GM12878 (cell line): Measurements from ENCODE around the gene NHSL2. TPM values are rescaled to one million over a fixed set of nuclear protein-coding genes. Genes with fewer than 3 reads are reported as not detected.

Source experiments
- ATAC-seq: fragments of 200-7000 bp; cut with Tn5 transposase; 3 replicates; pipeline ENCODE4 v1.9.1; 2020; ENCODE audit warnings: mild to moderate bottlenecking, moderate library complexity
- BruUV-seq: library from RNA; stranded (reverse); fragments of 400-500 nt; replicated peaks from 2 replicates; lab custom pipeline; 2021; lab: Mats Ljungman, UMichigan
- CTCF ChIA-PET: fragments of 300-600 bp; sonication (Branson Sonifier 250); formaldehyde crosslinking; extraction: SDS; loops from one replicate; lab custom pipeline; 2021; ENCODE audit warnings: inconsistent platforms; lab: Yijun Ruan, JAX
- POLR2A ChIA-PET: fragments of 350-600 bp; formaldehyde crosslinking; extraction: SDS; loops from one replicate; lab custom pipeline; 2021; ENCODE audit warnings: inconsistent platforms; lab: Charles Lee
- RAD21 ChIA-PET: fragments of 300-600 bp; sonication (Branson Sonifier 250); formaldehyde crosslinking; loops from one replicate; lab custom pipeline; 2023; ENCODE audit warnings: antibody characterized with exemption; ENCODE audit not compliant: unreplicated experiment; lab: Charles Lee
- SMC1A ChIA-PET: fragments of 300-600 bp; sonication (Branson Sonifier 250); formaldehyde crosslinking; loops from one replicate; lab custom pipeline; 2023; ENCODE audit not compliant: unreplicated experiment, uncharacterized antibody; lab: Charles Lee
- DNase-seq: peaks from one replicate; pipeline ENCODE4 v3.0.0-alpha.2; 2011; ENCODE audit warnings: low read depth, low spot score
- FAIRE-seq: peaks from 3 replicates; lab custom pipeline; 2011; peaks lifted over from hg19 to GRCh38; lab: Jason Lieb, UNC
- H2AFZ ChIP-seq: 2 replicates; pipeline ENCODE4 v1.6.0; 2011; ENCODE audit warnings: low read depth, low read length, control low read depth; ENCODE audit not compliant: control insufficient read depth
- H3K27ac ChIP-seq: 2 replicates; pipeline ENCODE4 v1.5.1; 2011; ENCODE audit warnings: control low read depth; ENCODE audit not compliant: control insufficient read depth, insufficient read depth
- H3K27me3 ChIP-seq, 2 experiments: replicated peaks in 1 of 2; 2 replicates each; pipeline versions ENCODE4 v1.6.0 to v1.6.1; 2011; ENCODE audit warnings: low read length in 1 of 2; ENCODE audit not compliant: control insufficient read depth in 2 of 2, insufficient read depth in 2 of 2
- H3K36me3 ChIP-seq, 2 experiments: 2 replicates each; pipeline ENCODE4 v1.5.1; 2011; ENCODE audit warnings: low read length in 1 of 2; ENCODE audit not compliant: control insufficient read depth in 2 of 2, insufficient read depth in 2 of 2
- H3K4me1 ChIP-seq: 2 replicates; pipeline ENCODE4 v1.6.1; 2011; ENCODE audit warnings: mild to moderate bottlenecking, low read length, moderate library complexity, mixed read lengths; ENCODE audit not compliant: control insufficient read depth, insufficient read depth
- H3K4me2 ChIP-seq: 2 replicates; pipeline ENCODE4 v1.6.0; 2011; ENCODE audit warnings: control low read depth; ENCODE audit not compliant: control insufficient read depth, insufficient read depth
- H3K4me3 ChIP-seq: fragments of 200-600 bp; sonication (generic); 2 replicates; pipeline ENCODE4 v1.5.1; 2016
- H3K79me2 ChIP-seq: 2 replicates; pipeline ENCODE4 v1.6.0; 2011; ENCODE audit warnings: low read length; ENCODE audit not compliant: control insufficient read depth, insufficient read depth
- H3K9ac ChIP-seq: 2 replicates; pipeline ENCODE4 v1.8.0; 2011; ENCODE audit warnings: low read length, control low read depth, mixed read lengths; ENCODE audit not compliant: control insufficient read depth, insufficient read depth
- H3K9me3 ChIP-seq: replicated peaks from 3 replicates; pipeline ENCODE4 v1.5.1; 2011; ENCODE audit warnings: mild to moderate bottlenecking, low read length; ENCODE audit not compliant: control insufficient read depth, insufficient read depth
- H4K20me1 ChIP-seq: 2 replicates; pipeline ENCODE4 v1.6.0; 2011; ENCODE audit not compliant: control insufficient read depth, insufficient read depth
- ATF2 ChIP-seq: IDR thresholded peaks from 2 replicates; pipeline ENCODE4 v1.6.1; 2012; ENCODE audit warnings: low read length, inconsistent platforms
- ATF7 ChIP-seq: fragments of 450-650 bp; IDR thresholded peaks from 2 replicates; pipeline ENCODE4 v1.6.1; 2016; ENCODE audit warnings: low read depth, mild to moderate bottlenecking
- CHD2 ChIP-seq: IDR thresholded peaks from 2 replicates; pipeline ENCODE4 v1.6.1; 2011; ENCODE audit warnings: low read depth, low read length, improper control_type of control experiment, borderline replicate concordance
- JUNB ChIP-seq: IDR thresholded peaks from 2 replicates; pipeline ENCODE4 v1.6.1; 2016; ENCODE audit warnings: antibody characterized with exemption, mild to moderate bottlenecking
- MEF2B ChIP-seq: fragments of 450-650 bp; IDR thresholded peaks from 2 replicates; pipeline ENCODE4 v1.6.1; 2018; ENCODE audit warnings: mild to moderate bottlenecking, moderate library complexity; ENCODE audit not compliant: partially characterized antibody, poor library complexity, severe bottlenecking
- NBN ChIP-seq: fragments of 450-650 bp; IDR thresholded peaks from 2 replicates; pipeline ENCODE4 v1.6.1; 2016
- NRF1 ChIP-seq: conservative IDR thresholded peaks from 2 replicates; pipeline ENCODE4 v1.6.1; 2011; ENCODE audit warnings: mild to moderate bottlenecking, low read depth, low read length, improper control_type of control experiment
- PAX8 ChIP-seq: fragments of 450-650 bp; IDR thresholded peaks from 2 replicates; pipeline ENCODE4 v1.6.1; 2017; ENCODE audit warnings: mild to moderate bottlenecking, moderate library complexity
- PKNOX1 ChIP-seq: fragments of 450-650 bp; IDR thresholded peaks from 2 replicates; pipeline ENCODE4 v1.6.1; 2016; ENCODE audit warnings: mild to moderate bottlenecking
- POLR2AphosphoS5 ChIP-seq: IDR thresholded peaks from 2 replicates; pipeline ENCODE4 v1.6.1; 2011; ENCODE audit warnings: mild to moderate bottlenecking, low read length, inconsistent platforms
- POU2F2 ChIP-seq: IDR thresholded peaks from 3 replicates; pipeline ENCODE4 v1.6.1; 2011; ENCODE audit warnings: low read depth, mild to moderate bottlenecking, low read length, borderline replicate concordance
- REST ChIP-seq: IDR thresholded peaks from 2 replicates; pipeline ENCODE4 v1.6.1; 2012; ENCODE audit warnings: mild to moderate bottlenecking, low read depth, low read length
- RUNX3 ChIP-seq: IDR thresholded peaks from 2 replicates; pipeline ENCODE4 v1.6.1; 2012; ENCODE audit warnings: low read length, inconsistent platforms
- SMC3 ChIP-seq: IDR thresholded peaks from 2 replicates; pipeline ENCODE4 v1.6.1; 2011; ENCODE audit warnings: low read length, improper control_type of control experiment, borderline replicate concordance
- STAT1 ChIP-seq: fragments of 450-650 bp; conservative IDR thresholded peaks from 2 replicates; pipeline ENCODE4 v1.6.1; 2014; ENCODE audit warnings: antibody characterized with exemption, mild to moderate bottlenecking
- USF1 ChIP-seq: IDR thresholded peaks from 2 replicates; pipeline ENCODE4 v1.6.1; 2011; ENCODE audit warnings: borderline replicate concordance, low read depth, mild to moderate bottlenecking, moderate library complexity, mixed read lengths, low read length; ENCODE audit not compliant: insufficient read depth; ENCODE audit errors: extremely low read length
- YY1 ChIP-seq: IDR thresholded peaks from 2 replicates; pipeline ENCODE4 v1.6.1; 2011; ENCODE audit warnings: low read depth, mild to moderate bottlenecking, low read length
- WGBS: methylation state at CpG from one replicate; pipeline ENCODE4 v1.1.6; 2016; ENCODE audit warnings: low lambda C conversion rate; ENCODE audit not compliant: insufficient replicate concordance, insufficient coverage; ENCODE audit errors: missing lambda C conversion rate; 5-methylcytosine and 5-hydroxymethylcytosine counted together
- in situ Hi-C: fragments of 300-500 bp; cut with MboI; formaldehyde crosslinking; loops from 9 replicates; pipeline ENCODE4 v1.14.3; 2018; ENCODE audit warnings: mixed read lengths
- intact Hi-C: fragments of 100-400 bp; cut with micrococcal nuclease; formaldehyde crosslinking; loops from one replicate; pipeline ENCODE4 v1.14.2; 2022; ENCODE audit not compliant: unreplicated experiment
- polyA plus RNA-seq, 11 experiments: library from polyadenylated mRNA; depleted of rRNA in 4 of 11; unstranded in 6 of 11; stranded (reverse) in 5 of 11; fragments of >200 nt; fragmentation: Nextera tagmentation in 4 of 11; fragmentation: Illumina TruSeq in 1 of 11; extraction: Ambion mirVana in 4 of 11; extraction: Trizol in 1 of 11; gene quantifications; 1 replicate in 1 of 11; 2 replicates in 10 of 11; pipeline versions ENCODE4 v1.2.1 to v1.2.3, GENCODE V29; 2011 to 2016; ENCODE audit warnings: inconsistent platforms in 2 of 11, missing spikeins in 2 of 11, low read depth in 1 of 11
- total RNA-seq, 4 experiments: library from RNA; depleted of rRNA in 3 of 4; stranded (reverse); fragments of >200 nt in 3 of 4; fragmentation: Illumina TruSeq in 1 of 4; extraction: Trizol in 1 of 4; gene quantifications; 2 replicates each; pipeline versions ENCODE4 v1.2.1 to v1.2.3, GENCODE V29; 2013 to 2021

NHSL2 gene
- total and polyA plus RNA-seq, 10 of the 15 experiments (the other 5 are each of a cell fraction or from before 2014, with no cell fraction given), result 0.05 to 0.53 (median 0.07) TPM; not detected in 2

GRCh38 chrX:72094894-72095293 is 184.2 kb downstream of the NHSL2 start (continued):
- TF ChIP-seq MEF2B, result peak; percentile 15
- TF ChIP-seq, all 136 proteins: peak for 7

- 31% methylated on average over 2 of the region's 2 CpGs for WGBS
- FAIRE-seq, result no peak
- no peak for DNase-seq
- intact Hi-C loops (no loop called here), in situ Hi-C loops (no loop called here)
- CTCF ChIA-PET, result no interaction called here
- SMC1A ChIA-PET, result no interaction called here
- RAD21 ChIA-PET, result no interaction called here
- POLR2A ChIA-PET, result interaction anchor here (0.6 kb wide), 1 partner anchor 21 kb away, joined by 4 read pairs; no protein-coding TSS in a partner anchor
- Histone ChIP-seq H3K9ac (no peak overlapping the region), H3K4me2 (no peak overlapping the region), H3K79me2 (no peaks in the 10 kb centered on the region), H2AFZ (no peak overlapping the region), H3K9me3 (no peaks in the 10 kb centered on the region), H3K27me3 (no peaks in the 10 kb centered on the region; a peak in 1 of 4 replicates), H4K20me1 (no peaks in the 10 kb centered on the region), H3K4me1 (peaks cover 9% of the 10 kb centered on the region), H3K4me3 (no peak overlapping the region), H3K27ac (no peak overlapping the region), H3K36me3 (no peaks in the 10 kb centered on the region)
- BruUV-seq, result no TSS peak
- ATAC-seq, result no peak
- TF ChIP-seq PKNOX1, result no peak
- TF ChIP-seq STAT1, result no peak
- TF ChIP-seq RUNX3, result no peak
- TF ChIP-seq POU2F2, result no peak
- no peak for TF ChIP-seq ATF2
- TF ChIP-seq PAX8, result no peak
- TF ChIP-seq POLR2AphosphoS5, result no peak
- TF ChIP-seq REST, result no peak
- no peak for TF ChIP-seq NRF1
- TF ChIP-seq CHD2, result no peak
- TF ChIP-seq JUNB, result no peak
- TF ChIP-seq YY1, result no peak
- no peak for TF ChIP-seq USF1
- no peak for TF ChIP-seq SMC3
- no peak for TF ChIP-seq ATF7
- TF ChIP-seq NBN, result no peak
Observed at GRCh38 chrX:72095370-72095769, 184.7 kb downstream of the NHSL2 start.
